K562 treated with DMSO at 1 percent for 24 hours (cell line): ENCODE data around the gene SLC4A11. TPM values are rescaled to one million over a fixed set of nuclear protein-coding genes. Genes with fewer than 3 reads are reported as not detected.

Experiments used
- total RNA-seq: library from RNA; unstranded; fragments of 300-600 nt; gene quantifications from 2 replicates; pipeline ENCODE4 v1.2.3, GENCODE V29; 2022; ENCODE audit warnings: low read depth; ENCODE audit not compliant: insufficient read depth

SLC4A11 gene
- 0.14 TPM in 1 of 2 replicates, not detected in the other for total RNA-seq

GRCh38 chr20:3239026-3239866 is at the start of gene SLC4A11:
SLC4A11 (minus strand) TSS chr20:3239190; CDS start chr20:3239137, 53 bp downstream.

GRCh38 chr20:3209257-3209945 is 29.6 kb downstream of the SLC4A11 start, which contains the start of gene ITPA:
ITPA (plus strand) TSS chr20:3209498; CDS start chr20:3209552, 54 bp downstream.

GRCh38 chr20:3204124-3204794 is 34.7 kb downstream of the SLC4A11 start, which contains the start of gene DDRGK1:
DDRGK1 (minus strand) TSS chr20:3204682; CDS start chr20:3204627, 55 bp downstream.

Other genes with a start within 250 kb of the SLC4A11 start
- not detected in 2 replicates for gene GNRH2, start 195.6 kb downstream of the SLC4A11 start, total RNA-seq
- 43.2 and 50.3 TPM in 2 replicates for gene MRPS26, start 193.1 kb downstream of the SLC4A11 start, total RNA-seq
- gene OXT, start 167.6 kb downstream of the SLC4A11 start, total RNA-seq = not detected in 2 replicates
- not detected in 2 replicates for gene AVP, start 154.5 kb downstream of the SLC4A11 start, total RNA-seq
- gene FASTKD5, start 79.3 kb downstream of the SLC4A11 start, total RNA-seq = 10.9 and 12.1 TPM in 2 replicates
- 4.8 and 4.9 TPM in 2 replicates for gene UBOX5, start 79.3 kb downstream of the SLC4A11 start, total RNA-seq
- 4.4 and 5.0 TPM in 2 replicates for gene LZTS3, start 65.6 kb downstream of the SLC4A11 start, total RNA-seq
- gene DDRGK1, start 34.5 kb downstream of the SLC4A11 start, total RNA-seq = 34.2 and 34.7 TPM in 2 replicates
- 42.1 and 57.2 TPM in 2 replicates for gene ITPA, start 29.7 kb downstream of the SLC4A11 start, total RNA-seq
- 2.3 and 2.5 TPM in 2 replicates for gene DNAAF9, start 168.5 kb upstream of the SLC4A11 start, total RNA-seq
- 8.3 and 10.1 TPM in 2 replicates for gene ATRN, start 231.8 kb upstream of the SLC4A11 start, total RNA-seq